Hepatocyte (in vitro differentiated cells): Measurements from ENCODE around the gene SHMT2. TPM values are rescaled to one million over a fixed set of nuclear protein-coding genes. Genes with fewer than 3 reads are reported as not detected.

Experiments
- DNase-seq: peaks from one replicate; pipeline ENCODE4 v3.0.0-alpha.2; 2016; ENCODE audit warnings: low spot score
- H2AFZ ChIP-seq: fragments of 200-600 bp; sonication (generic); 2 replicates; pipeline ENCODE4 v1.6.0; 2016; ENCODE audit warnings: antibody characterized with exemption, mild to moderate bottlenecking
- H3K27ac ChIP-seq: fragments of 200-600 bp; sonication (generic); 2 replicates; pipeline ENCODE4 v1.5.1; 2016; ENCODE audit warnings: mild to moderate bottlenecking
- H3K27me3 ChIP-seq: fragments of 200-600 bp; sonication (generic); 2 replicates; pipeline ENCODE4 v1.6.1; 2016
- H3K36me3 ChIP-seq: fragments of 200-600 bp; sonication (generic); replicated peaks from 2 replicates; pipeline ENCODE4 v1.5.1; 2016; ENCODE audit warnings: low read depth; ENCODE audit not compliant: insufficient read depth
- H3K4me1 ChIP-seq: fragments of 200-600 bp; sonication (generic); 2 replicates; pipeline ENCODE4 v1.5.1; 2016; ENCODE audit warnings: mild to moderate bottlenecking, moderate library complexity; ENCODE audit not compliant: insufficient read depth
- H3K4me2 ChIP-seq: fragments of 200-600 bp; sonication (generic); 2 replicates; pipeline ENCODE4 v1.6.0; 2016
- H3K4me3 ChIP-seq: fragments of 200-600 bp; sonication (generic); 2 replicates; pipeline ENCODE4 v1.5.1; 2016; ENCODE audit warnings: mild to moderate bottlenecking
- H3K79me2 ChIP-seq: fragments of 200-600 bp; sonication (generic); 2 replicates; pipeline ENCODE4 v1.6.0; 2017; ENCODE audit warnings: mild to moderate bottlenecking
- H3K9me2 ChIP-seq: fragments of 200-600 bp; sonication (generic); replicated peaks from 2 replicates; pipeline ENCODE4 v1.6.0; 2017; ENCODE audit warnings: mild to moderate bottlenecking; ENCODE audit not compliant: insufficient read depth
- H3K9me3 ChIP-seq: fragments of 200-600 bp; sonication (generic); 2 replicates; pipeline ENCODE4 v1.5.1; 2016; ENCODE audit warnings: low read depth, mild to moderate bottlenecking
- H4K20me1 ChIP-seq: fragments of 200-600 bp; sonication (generic); 2 replicates; pipeline ENCODE4 v1.6.0; 2016; ENCODE audit warnings: mild to moderate bottlenecking; ENCODE audit not compliant: insufficient read depth, poor library complexity, severe bottlenecking
- EZH2 ChIP-seq: fragments of 200-600 bp; sonication (generic); IDR thresholded peaks from 2 replicates; pipeline ENCODE4 v1.6.1; 2016; ENCODE audit warnings: antibody characterized with exemption, mild to moderate bottlenecking, borderline replicate concordance
- EZH2phosphoT487 ChIP-seq: fragments of 200-600 bp; sonication (generic); IDR thresholded peaks from one replicate; pipeline ENCODE4 v1.6.1; 2018; ENCODE audit warnings: antibody characterized with exemption, mild to moderate bottlenecking, low read depth, moderate library complexity; ENCODE audit not compliant: unreplicated experiment, severe bottlenecking
- WGBS: methylation state at CpG from one replicate; pipeline ENCODE4 v1.1.6; 2016; ENCODE audit warnings: low lambda C conversion rate; ENCODE audit errors: missing lambda C conversion rate; 5-methylcytosine and 5-hydroxymethylcytosine counted together
- polyA plus RNA-seq: library from polyadenylated mRNA; unstranded; fragments of >200 nt; fragmentation: Nextera tagmentation; extraction: Ambion mirVana; gene quantifications from 2 replicates; pipeline ENCODE4 v1.2.1, GENCODE V29; 2016
- total RNA-seq: library from RNA; depleted of rRNA; stranded (reverse); fragments of >200 nt; gene quantifications from 2 replicates; pipeline ENCODE4 v1.2.3, GENCODE V29; 2014
- TF ChIP-seq, protein P1 (sequence below): fragments of 200-600 bp; sonication (generic); IDR thresholded peaks from 2 replicates; pipeline ENCODE4 v1.5.1; 2016; ENCODE audit warnings: antibody characterized with exemption, mild to moderate bottlenecking; ENCODE audit not compliant: poor library complexity

Gene SHMT2
- total and polyA plus RNA-seq, 2 experiments from 2014 or later: 126 to 168 TPM

DNA sequence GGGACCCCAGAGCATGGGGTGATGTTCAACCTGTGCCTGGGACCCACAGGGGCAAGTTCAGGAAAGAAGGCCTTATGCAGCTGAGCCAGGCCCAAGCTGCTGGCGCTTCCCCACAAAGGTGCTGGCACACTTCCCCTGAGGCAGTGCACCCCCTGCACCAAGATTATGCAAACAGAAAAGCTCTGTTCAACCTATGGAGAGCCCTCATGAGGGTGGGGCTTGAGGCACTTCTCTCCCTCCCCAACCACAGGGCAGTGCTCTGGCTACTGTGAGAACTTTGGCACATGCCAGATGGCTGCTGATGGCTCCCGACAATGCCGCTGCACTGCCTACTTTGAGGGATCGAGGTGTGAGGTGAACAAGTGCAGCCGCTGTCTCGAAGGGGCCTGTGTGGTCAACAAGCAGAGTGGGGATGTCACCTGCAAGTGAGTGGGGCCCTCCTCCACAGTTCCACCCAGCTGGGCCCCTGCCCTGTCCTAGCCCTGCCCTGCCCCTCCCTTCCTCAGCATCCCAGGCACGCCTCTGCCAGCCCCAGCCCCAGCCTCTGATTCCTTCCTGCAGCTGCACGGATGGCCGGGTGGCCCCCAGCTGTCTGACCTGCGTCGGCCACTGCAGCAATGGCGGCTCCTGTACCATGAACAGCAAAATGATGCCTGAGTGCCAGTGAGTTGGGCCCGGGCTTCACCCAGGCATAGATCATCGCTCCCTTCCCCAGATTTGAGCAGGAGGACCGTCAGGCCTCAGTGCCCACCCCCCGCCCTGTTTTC is 18.4 kb upstream of the SHMT2 start:
- H3K36me3 ChIP-seq: no peaks in the 10 kb centered on the region
- H2AFZ ChIP-seq: no peak overlapping the region
- no peaks in the 10 kb centered on the region for H4K20me1 ChIP-seq
- H3K4me1 ChIP-seq: peaks cover 8% of the 10 kb centered on the region
- DNase-seq: no peak
- H3K9me3 ChIP-seq: no peaks in the 10 kb centered on the region
- H3K4me3 ChIP-seq: no peak overlapping the region
- no peak overlapping the region for H3K4me2 ChIP-seq
- TF ChIP-seq EZH2: no peak
- TF ChIP-seq, protein P1, sequence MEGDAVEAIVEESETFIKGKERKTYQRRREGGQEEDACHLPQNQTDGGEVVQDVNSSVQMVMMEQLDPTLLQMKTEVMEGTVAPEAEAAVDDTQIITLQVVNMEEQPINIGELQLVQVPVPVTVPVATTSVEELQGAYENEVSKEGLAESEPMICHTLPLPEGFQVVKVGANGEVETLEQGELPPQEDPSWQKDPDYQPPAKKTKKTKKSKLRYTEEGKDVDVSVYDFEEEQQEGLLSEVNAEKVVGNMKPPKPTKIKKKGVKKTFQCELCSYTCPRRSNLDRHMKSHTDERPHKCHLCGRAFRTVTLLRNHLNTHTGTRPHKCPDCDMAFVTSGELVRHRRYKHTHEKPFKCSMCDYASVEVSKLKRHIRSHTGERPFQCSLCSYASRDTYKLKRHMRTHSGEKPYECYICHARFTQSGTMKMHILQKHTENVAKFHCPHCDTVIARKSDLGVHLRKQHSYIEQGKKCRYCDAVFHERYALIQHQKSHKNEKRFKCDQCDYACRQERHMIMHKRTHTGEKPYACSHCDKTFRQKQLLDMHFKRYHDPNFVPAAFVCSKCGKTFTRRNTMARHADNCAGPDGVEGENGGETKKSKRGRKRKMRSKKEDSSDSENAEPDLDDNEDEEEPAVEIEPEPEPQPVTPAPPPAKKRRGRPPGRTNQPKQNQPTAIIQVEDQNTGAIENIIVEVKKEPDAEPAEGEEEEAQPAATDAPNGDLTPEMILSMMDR: no peak
- TF ChIP-seq EZH2phosphoT487: no peak
- H3K27me3 ChIP-seq: peaks cover 17% of the 10 kb centered on the region
- no peaks in the 10 kb centered on the region for H3K79me2 ChIP-seq
- no peaks in the 10 kb centered on the region for H3K9me2 ChIP-seq
- WGBS: 91% methylated on average over 13 of the region's 16 CpGs
- no peak overlapping the region for H3K27ac ChIP-seq

DNA sequence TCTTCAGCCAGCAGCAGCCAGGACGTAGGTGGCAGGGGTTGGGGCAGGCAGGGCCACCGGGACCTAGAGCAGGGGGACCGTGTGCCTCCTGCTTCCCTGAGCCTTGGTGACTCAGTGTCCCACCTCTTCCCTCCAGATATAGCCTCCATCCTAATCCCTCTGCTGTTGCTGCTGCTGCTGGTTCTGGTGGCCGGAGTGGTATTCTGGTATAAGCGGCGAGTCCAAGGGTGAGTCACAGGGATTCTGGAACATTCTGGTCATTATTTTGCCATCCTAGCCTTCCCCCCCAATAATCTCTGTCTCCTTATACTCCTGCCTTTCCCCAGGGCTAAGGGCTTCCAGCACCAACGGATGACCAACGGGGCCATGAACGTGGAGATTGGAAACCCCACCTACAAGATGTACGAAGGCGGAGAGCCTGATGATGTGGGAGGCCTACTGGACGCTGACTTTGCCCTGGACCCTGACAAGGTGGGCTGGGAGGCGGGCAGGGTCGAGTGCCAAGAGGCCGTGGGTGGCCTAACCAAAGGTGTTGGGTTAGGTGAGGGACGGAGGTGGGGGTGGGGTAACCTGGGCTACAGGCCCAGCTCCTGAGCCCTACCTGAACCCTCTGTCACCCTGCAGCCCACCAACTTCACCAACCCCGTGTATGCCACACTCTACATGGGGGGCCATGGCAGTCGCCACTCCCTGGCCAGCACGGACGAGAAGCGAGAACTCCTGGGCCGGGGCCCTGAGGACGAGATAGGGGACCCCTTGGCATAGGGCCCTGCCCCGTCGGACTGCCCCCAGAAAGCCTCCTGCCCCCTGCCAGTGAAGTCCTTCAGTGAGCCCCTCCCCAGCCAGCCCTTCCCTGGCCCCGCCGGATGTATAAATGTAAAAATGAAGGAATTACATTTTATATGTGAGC is 17.5 kb upstream of the SHMT2 start:
- no peak overlapping the region for H2AFZ ChIP-seq
- H3K4me1 ChIP-seq: peaks cover 14% of the 10 kb centered on the region
- H3K79me2 ChIP-seq: no peaks in the 10 kb centered on the region
- H3K4me3 ChIP-seq: no peak overlapping the region
- no peak for DNase-seq
- 90% methylated on average over 20 of the region's 27 CpGs for WGBS
- no peaks in the 10 kb centered on the region for H3K36me3 ChIP-seq
- no peaks in the 10 kb centered on the region for H4K20me1 ChIP-seq
- H3K9me2 ChIP-seq: no peaks in the 10 kb centered on the region
- H3K27me3 ChIP-seq: peaks cover 23% of the 10 kb centered on the region
- no peak overlapping the region for H3K4me2 ChIP-seq
- TF ChIP-seq, protein P1: no peak
- no peak for TF ChIP-seq EZH2
- TF ChIP-seq EZH2phosphoT487: no peak
- H3K27ac ChIP-seq: no peak overlapping the region
- no peaks in the 10 kb centered on the region for H3K9me3 ChIP-seq

DNA sequence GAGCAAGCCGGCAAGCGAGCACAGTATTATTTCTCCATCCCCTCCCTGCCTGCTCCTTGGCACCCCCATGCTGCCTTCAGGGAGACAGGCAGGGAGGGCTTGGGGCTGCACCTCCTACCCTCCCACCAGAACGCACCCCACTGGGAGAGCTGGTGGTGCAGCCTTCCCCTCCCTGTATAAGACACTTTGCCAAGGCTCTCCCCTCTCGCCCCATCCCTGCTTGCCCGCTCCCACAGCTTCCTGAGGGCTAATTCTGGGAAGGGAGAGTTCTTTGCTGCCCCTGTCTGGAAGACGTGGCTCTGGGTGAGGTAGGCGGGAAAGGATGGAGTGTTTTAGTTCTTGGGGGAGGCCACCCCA is 16.8 kb upstream of the SHMT2 start:
- Histone ChIP-seq H3K36me3 (no peaks in the 10 kb centered on the region), H3K79me2 (no peaks in the 10 kb centered on the region), H3K4me1 (peaks cover 20% of the 10 kb centered on the region), H4K20me1 (no peaks in the 10 kb centered on the region), H3K4me3 (no peak overlapping the region), H3K9me3 (no peaks in the 10 kb centered on the region), H3K4me2 (no peak overlapping the region), H3K27me3 (peaks cover 30% of the 10 kb centered on the region), H3K27ac (no peak overlapping the region), H3K9me2 (no peaks in the 10 kb centered on the region), H2AFZ (no peak overlapping the region)
- TF ChIP-seq EZH2: no peak
- no peak for TF ChIP-seq EZH2phosphoT487
- TF ChIP-seq, protein P1: no peak
- no peak for DNase-seq
- 91% methylated on average over 7 of the region's 7 CpGs for WGBS
